ENCODE results near the gene ARTN.

Gene ARTN

GRCh38 chr1:43925846-43926245, 7.8 kb upstream of the ARTN start:
- DNase-seq: no peak

DNA sequence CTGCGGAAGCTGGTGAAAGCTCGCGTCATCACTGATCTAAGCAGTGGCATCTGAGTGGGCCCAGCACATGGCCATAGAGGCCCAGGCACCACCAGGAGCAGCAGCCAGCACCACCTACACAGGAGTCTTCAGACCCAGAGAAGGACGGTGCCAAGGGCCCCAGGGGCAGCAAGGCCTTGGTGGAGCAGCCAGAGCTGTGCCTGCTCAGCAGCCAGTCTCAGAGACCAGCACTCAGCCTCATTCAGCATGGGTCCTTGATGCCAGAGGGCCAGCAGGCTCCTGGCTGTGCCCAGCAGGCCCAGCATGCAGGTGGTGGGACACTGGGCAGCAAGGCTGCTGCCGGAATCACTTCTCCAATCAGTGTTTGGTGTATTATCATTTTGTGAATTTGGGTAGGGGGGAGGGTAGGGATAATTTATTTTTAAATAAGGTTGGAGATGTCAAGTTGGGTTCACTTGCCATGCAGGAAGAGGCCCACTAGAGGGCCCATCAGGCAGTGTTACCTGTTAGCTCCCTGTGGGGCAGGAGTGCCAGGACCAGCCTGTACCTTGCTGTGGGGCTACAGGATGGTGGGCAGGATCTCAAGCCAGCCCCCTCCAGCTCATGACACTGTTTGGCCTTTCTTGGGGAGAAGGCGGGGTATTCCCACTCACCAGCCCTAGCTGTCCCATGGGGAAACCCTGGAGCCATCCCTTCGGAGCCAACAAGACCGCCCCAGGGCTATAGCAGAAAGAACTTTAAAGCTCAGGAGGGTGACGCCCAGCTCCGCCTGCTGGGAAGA, 3.2 kb upstream of the ARTN start:
- DNase-seq: no peak

DNA sequence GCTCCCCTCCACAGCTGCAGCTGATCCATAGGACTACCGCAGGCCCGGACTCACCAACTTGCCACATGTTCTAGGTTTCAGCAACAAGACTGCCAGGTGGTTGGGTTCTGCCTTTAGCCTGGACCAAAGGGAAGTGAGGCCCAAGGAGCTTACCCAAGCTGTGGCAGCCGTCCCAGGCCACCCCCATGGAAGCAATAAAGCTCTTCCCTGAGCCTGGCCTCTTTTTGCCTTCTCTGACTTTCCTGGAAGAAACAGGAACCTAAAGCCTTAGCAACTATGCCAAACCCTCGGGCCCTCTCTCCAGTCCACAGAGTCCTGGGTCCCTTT, 2.7 kb upstream of the ARTN start:
- DNase-seq: no peak

DNA sequence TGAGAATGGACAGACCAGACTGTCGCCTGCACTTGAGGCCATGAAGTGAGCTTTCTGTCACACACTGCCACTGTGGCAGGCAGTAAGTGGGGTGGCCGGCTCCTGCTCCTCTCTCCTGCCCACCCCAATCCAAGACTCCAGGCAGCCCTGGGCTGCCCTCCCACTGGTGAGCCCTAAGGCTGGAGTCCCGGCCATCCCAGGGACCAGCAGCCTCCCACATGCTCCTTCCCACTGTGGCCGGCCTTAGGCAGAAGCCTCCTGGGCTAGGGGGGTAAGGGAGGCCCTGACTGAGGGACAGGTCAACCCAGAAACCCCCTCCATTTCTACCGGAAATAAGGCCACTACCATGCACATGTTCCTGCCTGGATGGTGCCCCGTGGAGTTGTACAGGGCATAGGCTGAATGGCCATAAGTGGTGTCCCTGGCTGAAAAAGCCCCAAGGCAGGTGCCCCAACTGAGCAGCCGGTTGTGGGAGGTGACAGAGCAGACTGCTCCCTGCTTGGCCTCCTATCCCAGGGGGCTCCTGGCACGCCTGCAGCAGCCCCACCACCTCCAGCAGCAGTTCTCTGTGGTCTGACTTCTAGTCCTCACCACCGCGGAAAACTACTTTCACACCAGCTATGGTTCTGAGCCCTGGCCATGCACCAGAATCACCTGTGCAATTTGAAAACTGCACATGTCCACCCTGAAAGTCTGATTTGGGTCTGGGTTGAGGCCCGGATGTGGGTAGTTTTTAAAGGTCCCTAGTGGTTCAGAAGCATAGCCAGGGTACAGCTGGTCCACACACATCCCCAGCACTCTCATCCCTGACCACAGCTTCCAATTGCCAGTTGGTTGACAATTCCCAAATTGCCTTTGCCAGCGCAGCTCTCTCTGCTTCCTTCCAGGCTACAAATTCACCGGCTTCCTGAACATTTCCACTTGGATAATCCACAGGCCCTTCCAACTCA, 1.6 kb upstream of the ARTN start:
- DNase-seq: no peak

DNA sequence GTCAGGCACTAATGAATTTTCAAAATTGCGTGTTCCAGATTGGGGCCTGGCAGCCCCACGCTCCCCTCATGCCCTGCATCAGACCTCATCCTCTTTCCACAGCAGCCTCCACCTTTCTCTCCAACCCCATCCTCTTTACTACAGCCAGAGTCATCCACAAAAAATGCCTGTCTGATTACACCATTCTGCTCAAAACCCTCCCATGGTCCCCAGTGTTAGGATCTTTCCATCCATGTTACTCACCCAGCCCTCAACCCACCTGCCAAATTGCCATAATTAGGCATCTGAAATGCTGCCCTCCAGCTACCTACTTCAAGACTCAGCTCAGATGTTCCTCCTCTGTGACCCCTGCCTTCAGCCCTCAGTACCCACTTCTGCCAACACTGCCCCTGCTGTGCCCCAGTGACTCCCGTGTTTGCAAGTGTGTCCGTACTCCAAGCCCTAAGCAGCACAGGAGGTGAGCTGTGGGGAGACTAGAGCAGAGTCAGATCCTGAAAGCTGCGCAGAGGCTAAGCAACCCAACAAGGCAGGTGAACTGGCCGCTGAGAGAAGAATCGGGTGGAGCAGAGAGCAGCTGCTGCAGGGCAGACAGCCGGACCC, 715 bp upstream of the ARTN start:
- no peak for DNase-seq

DNA sequence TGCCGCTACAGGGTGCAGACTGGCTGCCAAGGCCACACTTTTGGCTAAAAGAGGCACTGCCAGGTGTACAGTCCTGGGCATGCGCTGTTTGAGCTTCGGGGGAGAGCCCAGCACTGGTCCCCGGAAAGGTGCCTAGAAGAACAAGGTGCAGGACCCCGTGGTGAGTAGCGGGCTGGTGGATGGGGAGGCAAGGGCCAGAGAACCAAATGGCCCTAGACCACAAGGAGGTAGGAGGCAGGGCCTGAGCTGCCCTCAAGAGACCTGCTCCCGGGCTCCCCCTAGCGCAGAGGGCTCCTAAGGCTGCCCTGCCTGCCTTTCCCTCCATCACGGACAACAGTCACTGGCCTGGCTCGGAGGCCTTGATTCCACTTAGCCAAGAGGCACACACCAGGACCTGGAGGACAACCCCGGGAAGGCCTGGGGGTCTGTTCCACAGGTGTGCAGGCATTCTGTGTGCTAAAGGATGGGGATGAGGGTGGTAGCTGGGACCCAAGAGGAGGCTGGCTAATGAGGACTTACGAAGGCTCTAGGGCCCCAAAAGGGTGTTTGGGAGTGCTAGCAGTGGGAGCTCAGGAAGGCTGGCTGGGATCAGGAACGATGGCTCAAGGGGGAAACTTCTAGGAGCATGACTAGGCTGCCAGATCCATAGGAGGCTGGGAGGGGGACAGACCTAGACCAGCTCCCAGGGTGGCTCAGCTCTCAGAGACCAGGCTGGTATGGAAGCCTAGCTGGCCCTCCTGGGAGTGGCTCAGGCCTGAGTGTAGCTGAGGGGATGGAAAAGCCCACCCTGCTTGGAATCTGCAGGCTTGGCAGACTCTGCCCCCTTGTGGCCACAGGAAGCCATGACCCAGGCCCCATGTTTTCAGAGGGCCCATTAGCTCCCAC, 742 bp downstream of the ARTN start:
- peak; percentile 72 to 75 for DNase-seq

DNA sequence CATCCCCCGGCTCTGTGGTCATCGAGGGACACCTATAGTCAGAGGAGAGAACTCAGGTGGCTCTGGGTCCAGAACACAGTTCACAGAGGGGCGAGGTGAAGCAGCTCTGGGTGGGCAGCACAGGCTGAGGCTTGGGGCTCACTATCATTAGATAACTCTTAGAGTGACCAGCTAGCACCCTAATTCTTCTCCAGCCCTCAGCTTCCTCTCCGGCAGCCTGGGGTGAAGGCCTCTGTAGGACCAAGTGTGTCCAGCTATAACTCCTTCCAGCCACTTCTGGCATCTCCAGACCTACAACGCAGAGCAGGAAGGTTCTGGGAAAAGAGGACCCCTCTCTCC, 1.4 kb downstream of the ARTN start:
- no peak for DNase-seq

- no peak for DNase-seq
Measured at GRCh38 chr1:43935711-43936427, 2.3 kb downstream of the ARTN start.

- DNase-seq: no peak
Measured at GRCh38 chr1:43936431-43937151, 3.0 kb downstream of the ARTN start.

GRCh38 chr1:43937179-43937865, 3.7 kb downstream of the ARTN start:
- DNase-seq: no peak

GRCh38 chr1:43938383-43938782, 4.8 kb downstream of the ARTN start:
- no peak for DNase-seq

DNA sequence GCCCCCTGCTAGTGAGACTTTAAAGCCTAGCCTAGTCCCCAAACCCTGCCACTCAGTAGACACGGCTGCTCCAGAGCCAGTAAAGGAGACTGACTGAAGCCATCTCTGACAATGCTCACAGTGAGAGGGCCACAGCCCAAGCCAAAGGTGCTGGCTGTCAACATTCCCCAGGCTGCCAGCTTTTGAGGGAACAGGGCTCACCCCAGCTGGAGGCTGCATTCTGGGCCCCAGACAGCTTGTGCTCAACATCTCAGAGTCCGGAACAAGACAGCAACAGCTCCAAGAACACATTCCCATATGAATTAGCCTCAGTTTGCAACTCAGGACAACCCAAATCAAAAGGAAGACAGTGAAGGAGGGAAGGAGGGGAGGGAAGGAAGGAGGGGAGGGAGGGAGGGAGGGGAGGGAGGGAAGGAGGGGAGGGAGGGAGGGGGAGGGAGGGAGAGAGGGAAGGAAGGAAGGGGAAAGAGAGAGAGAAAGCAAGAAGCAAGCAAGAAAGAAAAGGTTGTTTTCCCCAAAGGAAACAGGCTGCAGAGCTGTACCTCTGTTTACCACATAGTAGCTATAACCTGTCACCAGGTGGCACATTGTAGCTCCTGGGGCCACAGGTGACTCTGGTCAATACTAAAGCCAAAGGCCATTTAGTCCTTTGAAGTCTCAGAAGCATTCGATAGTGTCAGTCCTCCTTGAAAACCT, 5.4 kb downstream of the ARTN start:
- DNase-seq: no peak

DNA sequence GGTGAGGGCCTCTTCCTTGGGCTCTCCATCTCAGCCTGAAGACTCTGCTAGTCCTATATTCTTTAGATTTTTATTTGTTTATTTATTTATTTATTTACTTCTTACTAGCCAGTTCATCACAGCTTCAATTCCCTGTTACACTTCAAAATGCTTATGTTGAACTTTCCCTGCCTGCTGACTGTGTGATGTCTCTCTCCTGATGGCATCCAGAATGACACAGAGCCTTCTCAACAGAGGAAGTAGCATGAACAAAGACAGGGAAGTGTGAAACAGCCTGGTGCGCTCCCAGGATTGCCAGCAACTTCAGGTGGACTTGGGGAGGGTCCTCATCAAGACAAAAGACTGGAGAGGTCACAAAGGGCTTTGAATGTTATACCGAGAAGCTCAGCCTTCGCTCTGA, 8.8 kb downstream of the ARTN start:
- no peak for DNase-seq

- no peak for DNase-seq
Measured at GRCh38 chr1:43944860-43945259, 11.3 kb downstream of the ARTN start.

GRCh38 chr1:43945674-43946235, 12.2 kb downstream of the ARTN start:
- no peak for DNase-seq

DNA sequence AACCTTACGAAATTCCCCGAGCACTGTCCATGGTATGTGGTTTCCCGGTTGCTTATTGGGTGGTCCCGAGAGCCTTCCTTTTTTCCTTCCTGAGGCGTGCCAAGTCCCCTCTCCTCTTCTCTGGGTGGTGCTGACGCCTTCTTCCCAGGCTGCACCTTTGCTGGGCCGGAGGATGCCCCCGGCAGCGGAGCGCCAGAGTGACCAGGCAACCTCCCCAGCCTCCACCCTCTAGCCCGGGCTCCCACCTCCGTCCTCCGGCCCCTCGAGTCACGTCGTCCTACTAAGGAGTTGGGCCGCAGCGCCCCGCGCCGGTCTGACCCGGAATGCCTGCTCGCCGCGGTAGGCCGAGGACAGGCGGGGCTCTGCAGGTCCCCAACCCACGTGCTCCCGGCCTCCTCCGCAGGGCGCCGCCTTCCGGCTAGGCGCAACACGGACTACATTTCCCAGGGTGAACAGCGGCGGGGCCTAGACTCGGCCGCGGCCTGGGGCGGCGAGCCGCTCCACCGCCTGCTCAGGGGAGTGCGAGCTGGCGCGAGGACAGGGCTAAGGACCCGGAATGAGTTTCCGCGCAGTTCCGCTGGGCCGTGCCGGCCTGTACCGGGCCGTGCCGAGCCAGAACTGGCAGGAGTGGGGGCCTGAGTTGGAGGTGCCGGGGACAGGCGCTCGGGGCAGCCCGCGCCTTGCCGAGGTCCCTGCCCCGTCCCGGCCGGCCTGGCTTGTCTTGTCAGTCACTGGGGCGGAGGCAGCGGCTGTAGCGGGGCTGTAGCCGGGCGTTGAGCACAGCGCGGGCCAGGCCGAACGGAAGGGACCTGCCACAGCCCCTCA, 12.8 kb downstream of the ARTN start, which contains the start of gene IPO13:
IPO13 (plus strand) TSS at position 715 of the 825 bp plus-strand sequence. CDS start 651 bp downstream, outside the sequence.
- DNase-seq: peak; percentile 95 to 96

DNA sequence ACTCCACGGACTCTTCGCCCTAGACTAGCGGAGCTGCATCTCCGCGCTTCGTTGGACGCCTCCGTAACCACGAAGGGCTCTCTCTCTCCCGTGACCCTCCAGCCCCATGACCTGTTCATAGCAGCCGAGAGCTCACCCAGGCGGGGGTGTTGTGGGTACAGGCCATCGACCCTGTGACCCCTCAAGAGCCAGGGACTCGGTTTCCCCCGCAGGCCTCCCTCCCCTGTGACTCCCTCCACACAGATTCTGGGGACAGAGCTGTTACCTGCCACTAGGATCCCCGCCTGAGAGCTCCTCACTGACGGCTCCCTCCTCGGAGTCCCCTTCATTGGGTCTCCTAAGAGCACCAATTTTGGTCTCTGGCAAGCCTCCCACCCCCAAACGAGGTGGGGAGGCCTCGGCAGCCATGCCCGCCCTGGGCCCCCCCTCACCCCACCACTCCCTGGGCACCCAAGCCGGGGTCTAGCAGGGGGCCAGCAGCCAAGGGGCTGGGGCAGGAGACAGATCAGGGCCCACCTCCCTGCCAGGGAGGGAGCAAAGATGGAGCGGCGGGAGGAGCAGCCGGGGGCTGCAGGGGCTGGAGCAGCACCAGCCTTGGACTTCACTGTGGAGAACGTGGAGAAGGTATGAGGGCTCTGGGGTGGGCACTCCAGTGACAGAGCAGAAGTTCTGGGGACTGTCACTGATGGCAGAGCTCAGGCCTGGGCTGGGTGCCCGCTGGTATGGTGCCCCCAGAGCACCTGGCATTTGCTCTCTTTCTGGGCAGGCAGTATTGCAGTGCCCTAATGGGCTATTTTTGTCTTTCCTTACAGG, 13.7 kb downstream of the ARTN start:
- DNase-seq: no peak

Data from activated CD4-positive, alpha-beta T cell treated with anti-CD3 and anti-CD28 coated beads, Interleukin-2, amount 50 U/mL, for 48 hours (primary cell).